22Rv1 (cell line): ENCODE data around the gene GALNTL6.
"Not testable (repeated sequence)": the region's sequence is repeated elsewhere in the genome, so short reads cannot be mapped to it uniquely, and the experiment has no call there.

Experiments used
- H3K27ac ChIP-seq: fragments of 450-650 bp; 2 replicates; pipeline ENCODE4 v1.5.1; 2017
- ZFX ChIP-seq: fragments of 450-650 bp; IDR thresholded peaks from 2 replicates; pipeline ENCODE4 v1.6.1; 2017; ENCODE audit warnings: antibody characterized with exemption, borderline replicate concordance
- TF ChIP-seq, protein P1 (sequence below): fragments of 450-650 bp; IDR thresholded peaks from 2 replicates; pipeline ENCODE4 v1.5.1; 2017; ENCODE audit warnings: mild to moderate bottlenecking

Gene GALNTL6

DNA sequence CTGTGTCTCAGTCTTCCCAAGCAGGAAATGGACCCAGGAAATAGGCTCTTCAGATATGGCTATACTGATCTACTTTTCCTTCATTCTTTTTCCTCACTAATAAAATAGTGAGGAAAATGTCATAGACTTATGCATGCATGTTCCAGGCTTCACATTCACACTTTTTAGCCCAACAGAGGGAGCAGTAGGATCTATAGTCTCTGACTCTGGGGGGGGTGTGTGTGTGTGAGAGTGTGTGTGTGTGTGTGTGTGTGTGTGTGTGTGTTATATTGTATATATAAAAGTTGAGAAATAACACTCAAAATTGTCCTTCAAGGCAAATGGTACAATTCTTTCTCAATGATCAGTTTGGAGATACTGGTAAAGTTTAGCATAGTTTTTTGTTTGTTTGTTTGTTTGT, 1058.2 kb downstream of the GALNTL6 start:
- H3K27ac ChIP-seq, result no peak overlapping the region
- TF ChIP-seq ZFX, result no peak
- TF ChIP-seq, protein P1, sequence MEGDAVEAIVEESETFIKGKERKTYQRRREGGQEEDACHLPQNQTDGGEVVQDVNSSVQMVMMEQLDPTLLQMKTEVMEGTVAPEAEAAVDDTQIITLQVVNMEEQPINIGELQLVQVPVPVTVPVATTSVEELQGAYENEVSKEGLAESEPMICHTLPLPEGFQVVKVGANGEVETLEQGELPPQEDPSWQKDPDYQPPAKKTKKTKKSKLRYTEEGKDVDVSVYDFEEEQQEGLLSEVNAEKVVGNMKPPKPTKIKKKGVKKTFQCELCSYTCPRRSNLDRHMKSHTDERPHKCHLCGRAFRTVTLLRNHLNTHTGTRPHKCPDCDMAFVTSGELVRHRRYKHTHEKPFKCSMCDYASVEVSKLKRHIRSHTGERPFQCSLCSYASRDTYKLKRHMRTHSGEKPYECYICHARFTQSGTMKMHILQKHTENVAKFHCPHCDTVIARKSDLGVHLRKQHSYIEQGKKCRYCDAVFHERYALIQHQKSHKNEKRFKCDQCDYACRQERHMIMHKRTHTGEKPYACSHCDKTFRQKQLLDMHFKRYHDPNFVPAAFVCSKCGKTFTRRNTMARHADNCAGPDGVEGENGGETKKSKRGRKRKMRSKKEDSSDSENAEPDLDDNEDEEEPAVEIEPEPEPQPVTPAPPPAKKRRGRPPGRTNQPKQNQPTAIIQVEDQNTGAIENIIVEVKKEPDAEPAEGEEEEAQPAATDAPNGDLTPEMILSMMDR, result no peak

DNA sequence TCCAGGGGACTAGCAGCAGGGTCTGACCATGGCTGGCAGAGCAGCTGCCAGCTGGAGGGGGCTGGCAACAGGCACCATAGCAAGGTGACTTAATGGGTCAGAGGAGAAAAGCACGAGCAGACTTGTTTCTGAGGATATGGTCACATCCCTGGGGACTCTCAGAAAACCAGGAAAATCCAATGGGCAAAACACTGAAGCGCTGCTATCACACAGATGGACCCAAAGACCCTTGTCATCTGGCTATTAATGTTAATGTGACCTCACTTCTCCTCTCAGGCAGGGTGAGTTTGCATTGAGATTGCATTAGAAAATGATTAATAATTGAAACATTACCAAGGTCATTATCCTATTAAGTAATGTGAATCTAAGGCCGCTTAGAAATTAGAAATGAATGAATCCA, 1061.7 kb downstream of the GALNTL6 start:
- TF ChIP-seq, protein P1, result no peak
- no peak for TF ChIP-seq ZFX
- no peak overlapping the region for H3K27ac ChIP-seq

DNA sequence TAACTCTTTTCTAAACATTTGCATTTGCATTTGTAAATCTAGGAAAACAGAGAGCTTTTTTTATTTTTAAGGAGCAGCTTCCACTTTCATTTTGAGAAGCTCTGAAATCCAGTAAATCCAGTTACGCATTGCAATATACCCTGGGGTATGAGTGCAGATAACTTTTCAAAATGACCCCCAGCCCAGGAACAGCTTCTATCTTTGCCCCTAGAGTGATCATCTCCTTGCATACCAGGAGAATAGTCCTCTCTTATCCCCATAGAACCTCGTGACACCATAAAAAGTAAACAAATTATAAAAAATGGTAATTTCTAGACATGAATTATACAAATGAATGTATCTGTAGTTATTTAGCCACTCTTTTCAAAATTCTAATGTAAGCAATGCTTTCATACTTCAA, 1063.2 kb downstream of the GALNTL6 start:
- no peak overlapping the region for H3K27ac ChIP-seq
- no peak for TF ChIP-seq ZFX
- TF ChIP-seq, protein P1, result no peak

DNA sequence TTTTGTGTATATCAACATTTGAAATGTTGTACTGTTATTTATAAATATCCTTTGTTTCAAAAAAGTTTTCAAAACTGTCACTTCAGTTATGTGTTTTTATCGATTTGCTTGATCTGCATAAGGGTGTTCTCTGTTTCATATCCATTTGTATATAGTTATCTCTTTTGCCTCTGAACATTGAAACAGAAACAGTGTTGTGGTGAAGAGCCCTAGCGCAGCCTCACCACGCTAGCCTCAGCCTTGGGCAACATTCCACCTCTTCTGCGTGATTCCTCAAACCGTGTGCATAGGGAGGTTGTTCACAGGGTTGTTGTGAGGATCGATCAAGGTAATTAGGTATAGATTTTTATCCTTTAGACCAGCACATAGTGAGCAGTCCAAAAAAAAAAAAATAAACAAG, 1068.4 kb downstream of the GALNTL6 start:
- TF ChIP-seq, protein P1, result no peak
- no peak for TF ChIP-seq ZFX
- H3K27ac ChIP-seq, result no peak overlapping the region

DNA sequence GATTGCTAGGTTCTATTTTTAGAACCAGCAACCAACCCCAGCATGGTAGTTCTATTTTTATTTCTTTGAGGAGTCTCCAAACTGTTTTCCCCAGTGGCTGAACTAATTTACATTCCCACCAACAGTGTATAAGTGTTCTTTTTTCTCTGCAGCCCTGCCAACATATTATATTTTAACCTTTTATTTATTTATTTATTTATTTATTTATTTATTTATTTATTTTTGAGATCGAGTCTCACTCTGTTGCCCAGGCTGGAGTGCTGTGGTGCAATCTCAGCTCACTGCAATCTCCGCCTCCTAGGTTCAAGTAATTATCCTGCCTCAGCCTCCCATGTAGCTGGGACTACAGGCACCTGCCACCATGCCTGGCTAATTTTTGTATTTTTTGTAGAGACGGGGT, 1074.2 kb downstream of the GALNTL6 start:
- H3K27ac ChIP-seq, result not testable (repeated sequence)

DNA sequence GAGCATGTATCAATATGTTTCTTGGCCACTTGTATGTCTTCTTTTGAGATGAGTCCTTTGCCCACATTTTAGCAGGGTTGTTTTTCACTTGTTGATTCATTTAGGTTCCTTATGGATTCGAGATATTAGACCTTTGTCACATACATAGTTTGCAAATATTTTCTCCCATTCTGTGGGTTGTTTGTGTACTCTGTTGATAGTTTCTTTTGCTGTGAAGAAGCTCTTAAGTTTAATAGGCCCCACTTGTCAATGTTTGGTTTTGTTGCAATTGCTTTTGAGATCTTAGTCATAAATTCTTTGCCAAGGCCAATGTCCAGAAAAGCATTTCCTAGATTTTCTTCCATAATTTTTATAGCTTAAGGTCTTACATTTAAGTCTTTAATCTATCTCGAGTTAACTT, 1074.8 kb downstream of the GALNTL6 start:
- H3K27ac ChIP-seq, result no peak overlapping the region
- TF ChIP-seq, protein P1, result no peak

DNA sequence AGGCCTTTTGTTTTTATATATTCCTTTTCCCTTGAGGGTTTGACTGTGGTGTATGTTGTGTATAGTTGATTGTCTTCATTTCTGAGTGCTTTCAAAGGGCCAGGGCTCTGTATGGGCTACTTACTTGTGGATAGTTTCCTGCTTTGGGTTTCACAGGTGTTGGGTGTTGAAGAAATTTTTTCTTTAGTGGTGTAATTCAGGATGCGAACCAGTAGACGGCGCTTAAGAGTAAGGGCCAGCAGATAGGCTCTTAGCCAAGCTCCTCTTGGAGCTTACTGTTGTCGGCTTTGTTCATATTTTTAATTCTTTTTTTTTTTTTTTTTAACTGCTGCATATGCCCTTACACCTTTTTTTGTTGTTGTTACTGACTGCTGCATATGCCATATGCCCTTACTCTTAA, 1079.1 kb downstream of the GALNTL6 start:
- TF ChIP-seq, protein P1, result peak; percentile 63
- TF ChIP-seq ZFX, result no peak
- H3K27ac ChIP-seq, result no peak overlapping the region

DNA sequence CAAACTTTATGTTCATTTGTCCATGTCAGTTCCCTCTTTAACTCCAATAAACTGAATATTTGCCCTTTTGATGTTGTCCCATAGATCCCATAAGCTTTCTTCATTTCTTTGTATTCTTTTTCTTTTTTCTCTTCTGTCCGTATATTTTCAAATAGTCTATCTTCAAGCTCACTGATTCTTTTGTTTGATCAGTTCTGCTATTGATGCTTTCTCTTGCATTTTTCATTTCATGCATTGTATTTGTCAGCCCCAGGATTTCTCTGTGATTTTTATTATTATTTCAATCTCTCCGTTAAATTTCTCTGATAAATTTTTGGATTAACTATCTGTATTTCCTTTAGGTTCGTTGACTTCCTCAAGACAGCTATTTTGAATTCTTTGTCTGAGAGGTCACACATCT, 1082.5 kb downstream of the GALNTL6 start:
- H3K27ac ChIP-seq, result no peak overlapping the region
- TF ChIP-seq ZFX, result no peak
- TF ChIP-seq, protein P1, result no peak
